Measurements from ENCODE around the gene ZFYVE16. TPM values are rescaled to one million over a fixed set of nuclear protein-coding genes. Genes with fewer than 3 reads are reported as not detected.

The ZFYVE16 gene
- total and polyA plus RNA-seq, 2 of the 13 experiments (the other 11 are each of a cell fraction or from before 2014, with no cell fraction given) = 9.3 to 33.3 TPM

- TF ChIP-seq GABPA (IDR thresholded peaks at IDR 0.05; ENCODE audit: low read depth, low read length) (no peak), GABPA (CRISPR knock-in tag; IDR thresholded peaks at IDR 0.05; ENCODE audit: low read depth) (peak; percentile 20; the same call in 1 of the 2 replicates), ZNF512B (CRISPR knock-in tag; IDR thresholded peaks at IDR 0.05; ENCODE audit: borderline replicate concordance) (no peak), ZKSCAN8 (CRISPR knock-in tag; IDR thresholded peaks at IDR 0.05; ENCODE audit: borderline replicate concordance) (0 out of 2 replicates have a peak, but pooled peaks have one; percentile 68), FOXP4 (CRISPR knock-in tag; IDR thresholded peaks at IDR 0.05) (no peak), SRF (IDR thresholded peaks at IDR 0.05; ENCODE audit: low read depth, low read length) (peak; percentile 64; the same call in 1 of the 2 replicates), PATZ1 (CRISPR knock-in tag; IDR thresholded peaks at IDR 0.05) (0 out of 2 replicates have a peak, but pooled peaks have one; percentile 9), RXRA (CRISPR knock-in tag; IDR thresholded peaks at IDR 0.05) (no peak), CHCHD3 (CRISPR knock-in tag; IDR thresholded peaks at IDR 0.05) (no peak), TEAD3 (CRISPR knock-in tag; optimal IDR thresholded peaks at IDR 0.05; ENCODE audit: borderline replicate concordance) (peak; percentile 11), HNRNPL (IDR thresholded peaks at IDR 0.05; ENCODE audit: low read depth, low read length) (no peak), ZNF749 (CRISPR knock-in tag; IDR thresholded peaks at IDR 0.05; ENCODE audit: borderline replicate concordance) (no peak), MYPOP (CRISPR knock-in tag; IDR thresholded peaks at IDR 0.05) (no peak), GATAD2A (CRISPR knock-in tag; IDR thresholded peaks at IDR 0.05) (peak; percentile 48; the same call in 1 of the 2 replicates), ZFP37 (CRISPR knock-in tag; IDR thresholded peaks at IDR 0.05; ENCODE audit: borderline replicate concordance) (no peak), SRSF9 (IDR thresholded peaks at IDR 0.05; ENCODE audit: borderline replicate concordance, insufficient read depth, low read depth, low read length, poor library complexity, severe bottlenecking) (no peak)
- TF ChIP-seq, protein P1, sequence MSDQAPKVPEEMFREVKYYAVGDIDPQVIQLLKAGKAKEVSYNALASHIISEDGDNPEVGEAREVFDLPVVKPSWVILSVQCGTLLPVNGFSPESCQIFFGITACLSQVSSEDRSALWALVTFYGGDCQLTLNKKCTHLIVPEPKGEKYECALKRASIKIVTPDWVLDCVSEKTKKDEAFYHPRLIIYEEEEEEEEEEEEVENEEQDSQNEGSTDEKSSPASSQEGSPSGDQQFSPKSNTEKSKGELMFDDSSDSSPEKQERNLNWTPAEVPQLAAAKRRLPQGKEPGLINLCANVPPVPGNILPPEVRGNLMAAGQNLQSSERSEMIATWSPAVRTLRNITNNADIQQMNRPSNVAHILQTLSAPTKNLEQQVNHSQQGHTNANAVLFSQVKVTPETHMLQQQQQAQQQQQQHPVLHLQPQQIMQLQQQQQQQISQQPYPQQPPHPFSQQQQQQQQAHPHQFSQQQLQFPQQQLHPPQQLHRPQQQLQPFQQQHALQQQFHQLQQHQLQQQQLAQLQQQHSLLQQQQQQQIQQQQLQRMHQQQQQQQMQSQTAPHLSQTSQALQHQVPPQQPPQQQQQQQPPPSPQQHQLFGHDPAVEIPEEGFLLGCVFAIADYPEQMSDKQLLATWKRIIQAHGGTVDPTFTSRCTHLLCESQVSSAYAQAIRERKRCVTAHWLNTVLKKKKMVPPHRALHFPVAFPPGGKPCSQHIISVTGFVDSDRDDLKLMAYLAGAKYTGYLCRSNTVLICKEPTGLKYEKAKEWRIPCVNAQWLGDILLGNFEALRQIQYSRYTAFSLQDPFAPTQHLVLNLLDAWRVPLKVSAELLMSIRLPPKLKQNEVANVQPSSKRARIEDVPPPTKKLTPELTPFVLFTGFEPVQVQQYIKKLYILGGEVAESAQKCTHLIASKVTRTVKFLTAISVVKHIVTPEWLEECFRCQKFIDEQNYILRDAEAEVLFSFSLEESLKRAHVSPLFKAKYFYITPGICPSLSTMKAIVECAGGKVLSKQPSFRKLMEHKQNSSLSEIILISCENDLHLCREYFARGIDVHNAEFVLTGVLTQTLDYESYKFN (CRISPR knock-in tag; conservative IDR thresholded peaks at IDR 0.05) = peak; percentile 39; the same call in 1 of the 2 replicates
These were observed 59.0 kb downstream of the ZFYVE16 start (continued) for GRCh38 chr5:80466669-80467485.
